Measurements from ENCODE around the gene TMCO5A.

Gene TMCO5A

DNA sequence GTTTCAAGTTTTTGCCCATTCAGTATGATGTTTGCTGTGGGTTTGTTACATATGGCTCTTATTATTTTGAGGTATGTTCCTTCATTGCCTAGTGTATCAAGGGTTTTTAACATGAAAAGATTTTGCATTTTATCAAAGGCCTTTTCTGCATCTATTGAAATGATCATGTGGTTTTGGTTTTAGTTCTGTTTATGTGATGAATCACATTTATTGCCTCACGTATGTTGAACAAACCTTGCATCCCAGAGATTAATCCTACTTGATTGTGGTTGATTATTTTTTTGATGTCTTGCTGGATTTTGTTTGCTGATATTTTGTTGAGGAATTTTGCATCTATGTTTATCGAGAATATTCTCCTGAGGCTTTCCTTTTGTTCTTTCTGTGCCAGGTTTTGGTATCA lies 39.4 kb downstream of the TMCO5A start:
- no peak for DNase-seq (ENCODE audit: low read depth)

DNA sequence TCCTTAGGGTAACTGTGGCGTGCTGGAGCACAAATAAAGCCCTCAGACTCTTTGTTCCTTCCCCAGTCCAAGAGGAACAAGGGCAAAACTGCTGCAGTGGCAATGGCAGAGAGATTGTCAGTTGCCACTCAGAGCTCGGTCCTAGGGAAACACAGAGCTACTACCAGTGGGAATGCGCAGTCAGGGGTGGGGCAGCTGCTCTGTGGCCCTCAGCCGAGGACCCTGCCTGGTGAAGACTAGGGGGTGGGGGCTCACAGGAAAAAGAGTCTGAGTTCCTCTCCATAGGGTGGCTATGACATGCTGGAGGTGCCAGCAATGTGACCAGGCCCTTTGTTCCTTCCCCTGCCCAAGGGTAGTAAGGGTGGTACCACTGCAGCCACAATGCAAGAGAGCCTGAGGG lies 43.8 kb downstream of the TMCO5A start:
- no peak for DNase-seq (ENCODE audit: low read depth)

GRCh38 chr15:37979671-37980409 lies 45.4 kb downstream of the TMCO5A start:
- no peak for DNase-seq (ENCODE audit: low read depth)

- no peak for DNase-seq (ENCODE audit: low read depth)
These were observed 46.8 kb downstream of the TMCO5A start for GRCh38 chr15:37981201-37981600.

GRCh38 chr15:37981775-37982174 lies 47.3 kb downstream of the TMCO5A start:
- DNase-seq (ENCODE audit: low read depth), result no peak

- no peak for DNase-seq (ENCODE audit: low read depth)
These were observed 49.9 kb downstream of the TMCO5A start for GRCh38 chr15:37984368-37984767.

- no peak for DNase-seq (ENCODE audit: low read depth)
These were observed 61.3 kb downstream of the TMCO5A start for GRCh38 chr15:37995461-37996347.

Measured in stimulated activated CD8-positive, alpha-beta memory T cell treated with anti-CD3 and anti-CD28 coated beads, Interleukin-12 subunit alpha, Interleukin-12 subunit beta, amount 100 ng/mL, for 4 hours (primary cell).